ENCODE data around the gene ANKRD33B. TPM values are rescaled to one million over a fixed set of nuclear protein-coding genes. Genes with fewer than 3 reads are reported as not detected.

The ANKRD33B gene
- total RNA-seq, 3 donors from 2014 or later (not counting 1 experiment from before 2014, with no cell fraction given): 2.4 to 4.3 (median 3.9) TPM

DNA sequence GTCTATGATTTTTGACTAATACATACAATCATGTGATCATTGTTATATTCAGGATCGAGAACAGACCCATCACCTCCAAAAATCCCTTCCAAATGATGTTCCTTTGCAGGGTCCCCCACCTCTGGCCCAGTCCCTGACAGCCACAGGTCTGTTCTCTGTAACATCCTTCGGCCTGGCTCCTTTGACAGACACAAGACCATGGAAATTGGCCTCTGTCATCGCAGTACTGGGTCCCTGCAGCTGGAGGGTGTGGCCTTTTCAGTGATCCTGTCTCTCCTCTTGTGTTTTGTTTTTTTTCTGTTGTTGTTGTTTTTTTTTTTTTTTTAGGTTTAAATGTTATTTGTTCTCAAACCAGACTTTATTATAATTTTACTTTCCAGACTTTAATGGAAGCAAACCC is 27.4 kb upstream of the ANKRD33B start:
- WGBS (ENCODE audit: insufficient coverage): 72% methylated on average over 2 of the region's 3 CpGs
- Mint-ChIP-seq H3K4me3 (peak overlapping the region; percentile 67), H3K27me3 (ENCODE audit: low read depth in 2 of 2) (peaks cover 0 to 9% of the 10 kb centered on the region in 2 donors), H3K4me1 (peaks cover 17 to 24% of the 10 kb centered on the region in 2 donors), H3K27ac (peak overlapping the region in 1 of 2 donors; percentile 89), H3K36me3 (no peaks in the 10 kb centered on the region), H3K9me3 (no peaks in the 10 kb centered on the region)
- Histone ChIP-seq H3K27me3 (ENCODE audit: control insufficient read depth, insufficient read depth, low read length) (no peaks in the 10 kb centered on the region), H3K4me1 (ENCODE audit: control insufficient read depth, insufficient read depth, low read length) (peaks cover 22% of the 10 kb centered on the region), H3K4me3 (ENCODE audit: low read length) (no peak overlapping the region), H3K36me3 (ENCODE audit: control insufficient read depth, insufficient read depth, low read length) (no peaks in the 10 kb centered on the region), H3K9me3 (ENCODE audit: control insufficient read depth, insufficient read depth, low read length) (no peaks in the 10 kb centered on the region), H3K27ac (ENCODE audit: low read length) (no peak overlapping the region)
- intact Hi-C loops (cut with micrococcal nuclease): no loop called here
- no peak for TF ChIP-seq CTCF (IDR thresholded peaks at IDR 0.05)
- DNase-seq (no peak), ATAC-seq (no peak)

- Mint-ChIP-seq H3K4me3 (peak overlapping the region; percentile 67), H3K9me3 (no peaks in the 10 kb centered on the region), H3K4me1 (peaks cover 17 to 24% of the 10 kb centered on the region in 2 donors), H3K27ac (peak overlapping the region; percentile 36 to 89), H3K36me3 (no peaks in the 10 kb centered on the region), H3K27me3 (ENCODE audit: low read depth in 2 of 2) (peaks cover 0 to 9% of the 10 kb centered on the region in 2 donors)
- no peaks in the 10 kb centered on the region for H3K36me3 ChIP-seq (ENCODE audit: control insufficient read depth, insufficient read depth, low read length)
- TF ChIP-seq CTCF (IDR thresholded peaks at IDR 0.05): no peak
- DNase-seq: no peak
- WGBS (ENCODE audit: insufficient coverage): 7% methylated on average over 13 of the region's 13 CpGs
- H3K27ac ChIP-seq (ENCODE audit: low read length): no peak overlapping the region
- no peaks in the 10 kb centered on the region for H3K9me3 ChIP-seq (ENCODE audit: control insufficient read depth, insufficient read depth, low read length)
- peak; percentile 54 to 65 (median 58) for ATAC-seq
- H3K27me3 ChIP-seq (ENCODE audit: control insufficient read depth, insufficient read depth, low read length): no peaks in the 10 kb centered on the region
- no peak overlapping the region for H3K4me3 ChIP-seq (ENCODE audit: low read length)
- peaks cover 22% of the 10 kb centered on the region for H3K4me1 ChIP-seq (ENCODE audit: control insufficient read depth, insufficient read depth, low read length)
- intact Hi-C loops (cut with micrococcal nuclease): no loop called here
Measured at GRCh38 chr5:10536931-10537579, 26.8 kb upstream of the ANKRD33B start.

- Mint-ChIP-seq H3K27ac (peak overlapping the region in 1 of 2 donors; percentile 89), H3K36me3 (no peaks in the 10 kb centered on the region), H3K4me3 (peak overlapping the region; percentile 67), H3K27me3 (ENCODE audit: low read depth in 2 of 2) (peaks cover 0 to 9% of the 10 kb centered on the region in 2 donors), H3K9me3 (no peaks in the 10 kb centered on the region), H3K4me1 (peaks cover 17 to 24% of the 10 kb centered on the region in 2 donors)
- intact Hi-C loops (cut with micrococcal nuclease): no loop called here
- Histone ChIP-seq H3K9me3 (ENCODE audit: control insufficient read depth, insufficient read depth, low read length) (no peaks in the 10 kb centered on the region), H3K4me1 (ENCODE audit: control insufficient read depth, insufficient read depth, low read length) (peaks cover 22% of the 10 kb centered on the region), H3K27me3 (ENCODE audit: control insufficient read depth, insufficient read depth, low read length) (no peaks in the 10 kb centered on the region), H3K36me3 (ENCODE audit: control insufficient read depth, insufficient read depth, low read length) (no peaks in the 10 kb centered on the region), H3K4me3 (ENCODE audit: low read length) (no peak overlapping the region), H3K27ac (ENCODE audit: low read length) (no peak overlapping the region)
- TF ChIP-seq CTCF (IDR thresholded peaks at IDR 0.05): no peak
- DNase-seq (no peak), ATAC-seq (peak in 2 of 3 donors; percentile 54 to 55)
- WGBS (ENCODE audit: insufficient coverage): 18% methylated on average over 4 of the region's 4 CpGs
Measured at GRCh38 chr5:10537624-10538023, 26.2 kb upstream of the ANKRD33B start.
